Left renal pelvis (tissue), 4 donors: ENCODE measurements around the gene KIF20B. TPM values are rescaled to one million over a fixed set of nuclear protein-coding genes. Genes with fewer than 3 reads are reported as not detected.

ENCODE experiments used
- DNase-seq, 4 donors: peaks; one replicate each; pipeline ENCODE4 v3.0.0-alpha.2; 2013; ENCODE audit warnings: low read depth in 4 of 4, low spot score in 3 of 4
- polyA plus RNA-seq, 4 donors: library from polyadenylated mRNA; unstranded; fragments of 120-200 nt; gene quantifications; one replicate each; pipeline ENCODE4 v1.2.1, GENCODE V29; 2013; ENCODE audit not compliant: insufficient read length in 4 of 4

The KIF20B gene
- 10 to 100 TPM; 14.9 to 23.2 (median 16.2) TPM for polyA plus RNA-seq

GRCh38 chr10:89701242-89702120 lies at the start of gene KIF20B:
TSS of gene KIF20B (plus strand) at chr10:89701590. CDS start at chr10:89705295, 3,705 bp downstream.
- DNase-seq, result peak; percentile 87 to 92 (median 90)

- no peak for DNase-seq
Observed at GRCh38 chr10:89651916-89652573, 49.3 kb upstream of the KIF20B start.

GRCh38 chr10:89652806-89653370 lies 48.5 kb upstream of the KIF20B start:
- DNase-seq, result no peak

GRCh38 chr10:89653410-89653869 lies 48.0 kb upstream of the KIF20B start:
- DNase-seq, result no peak

GRCh38 chr10:89655722-89656121 lies 45.7 kb upstream of the KIF20B start:
- no peak for DNase-seq

GRCh38 chr10:89657302-89657701 lies 44.1 kb upstream of the KIF20B start:
- no peak for DNase-seq

- no peak for DNase-seq
Observed at GRCh38 chr10:89659143-89660131, 42.0 kb upstream of the KIF20B start.

- DNase-seq, result no peak
Observed at GRCh38 chr10:89662596-89662995, 38.8 kb upstream of the KIF20B start.

- DNase-seq, result no peak
Observed at GRCh38 chr10:89663144-89663543, 38.2 kb upstream of the KIF20B start.

GRCh38 chr10:89664203-89664602 lies 37.2 kb upstream of the KIF20B start:
- no peak for DNase-seq

GRCh38 chr10:89665302-89665701 lies 36.1 kb upstream of the KIF20B start:
- no peak for DNase-seq

- no peak for DNase-seq
Observed at GRCh38 chr10:89666138-89666537, 35.3 kb upstream of the KIF20B start.

- DNase-seq, result no peak
Observed at GRCh38 chr10:89668386-89669071, 32.9 kb upstream of the KIF20B start.

GRCh38 chr10:89669985-89670384 lies 31.4 kb upstream of the KIF20B start:
- DNase-seq, result no peak

- DNase-seq, result no peak
Observed at GRCh38 chr10:89670926-89671325, 30.5 kb upstream of the KIF20B start.

GRCh38 chr10:89677341-89677740 lies 24.0 kb upstream of the KIF20B start:
- DNase-seq, result no peak

GRCh38 chr10:89679986-89680385 lies 21.4 kb upstream of the KIF20B start:
- no peak for DNase-seq

GRCh38 chr10:89683883-89684282 lies 17.5 kb upstream of the KIF20B start:
- no peak for DNase-seq

- no peak for DNase-seq
Observed at GRCh38 chr10:89684604-89685003, 16.8 kb upstream of the KIF20B start.

GRCh38 chr10:89685936-89686335 lies 15.5 kb upstream of the KIF20B start:
- no peak for DNase-seq
